Sigmoid colon (tissue), 7 donors: ENCODE data around the gene TTI1. TPM values are rescaled to one million over a fixed set of nuclear protein-coding genes. Genes with fewer than 3 reads are reported as not detected.

Experiments
- DNase-seq: peaks from one replicate; pipeline ENCODE4 v3.0.0-alpha.2; 2019
- H3K27ac ChIP-seq, 4 donors: fragments of 200-600 bp; sonication (generic); one replicate each; pipeline ENCODE4 v1.5.1; 2016 to 2019; ENCODE audit warnings: mild to moderate bottlenecking in 1 of 4
- H3K27me3 ChIP-seq, 3 donors: fragments of 200-600 bp; sonication (generic); one replicate each; pipeline ENCODE4 v1.5.1; 2019; ENCODE audit warnings: mild to moderate bottlenecking in 1 of 3
- H3K36me3 ChIP-seq, 4 donors: fragments of 200-600 bp; sonication (generic); one replicate each; pipeline ENCODE4 v1.5.1; 2016 to 2019
- H3K4me1 ChIP-seq, 4 donors: fragments of 200-600 bp; sonication (generic); one replicate each; pipeline ENCODE4 v1.5.1; 2017 to 2019
- H3K4me3 ChIP-seq, 4 donors: fragments of 200-600 bp; sonication (generic); one replicate each; pipeline ENCODE4 v1.5.1; 2017 to 2019; ENCODE audit warnings: mild to moderate bottlenecking in 2 of 4, moderate library complexity in 1 of 4
- H3K9me3 ChIP-seq, 4 donors: fragments of 200-600 bp in 3 of 4; sonication (generic) in 3 of 4; one replicate each; pipeline versions ENCODE4 v1.5.1 to v1.6.1; 2013 to 2019
- CTCF ChIP-seq, 4 experiments: fragments of 450-650 bp in 3 of 4; fragments of 200-600 bp in 1 of 4; IDR thresholded peaks; one replicate each; pipeline ENCODE4 v1.5.1; 2016 to 2019; ENCODE audit warnings: antibody characterized with exemption in 4 of 4, mild to moderate bottlenecking in 3 of 4, moderate library complexity in 2 of 4
- EP300 ChIP-seq, 4 donors: sonication (generic); formaldehyde crosslinking; IDR thresholded peaks; one replicate each; pipeline ENCODE4 v1.6.1; 2017; ENCODE audit warnings: antibody characterized with exemption in 4 of 4
- POLR2A ChIP-seq, 2 donors: fragments of 450-650 bp; IDR thresholded peaks; one replicate each; pipeline ENCODE4 v1.6.1; 2016; ENCODE audit warnings: antibody characterized with exemption in 2 of 2, mild to moderate bottlenecking in 2 of 2, moderate library complexity in 2 of 2
- POLR2AphosphoS5 ChIP-seq, 4 donors: sonication (generic); formaldehyde crosslinking; IDR thresholded peaks; one replicate each; pipeline ENCODE4 v1.6.1; 2017; ENCODE audit warnings: antibody characterized with exemption in 4 of 4
- WGBS, 2 donors: extraction: QIAGEN DNeasy Blood & Tissue Kit; methylation state at CpG; one replicate each; pipeline ENCODE4 v1.1.7; 2013; 5-methylcytosine and 5-hydroxymethylcytosine counted together
- intact Hi-C: fragments of 100-400 bp; cut with DNase I; formaldehyde crosslinking; loops from one replicate; pipeline ENCODE4 v1.15.1; 2023
- polyA plus RNA-seq, 3 donors: library from polyadenylated mRNA; stranded (reverse); fragments of 200-250 nt; gene quantifications; one replicate each; pipeline ENCODE4 v1.2.3, GENCODE V29; 2013
- total RNA-seq, 4 donors: library from RNA; depleted of rRNA; stranded (reverse); fragments of >200 nt; gene quantifications; one replicate each; pipeline ENCODE4 v1.1.0, GENCODE V29; 2016
- donor health status: healthy with polysubstance abuse.
- donor health status: Bipolar disorder and iron deficiency.
- donor health status: healthy.

The TTI1 gene
- total and polyA plus RNA-seq, 7 donors, result 2.4 to 11.7 (median 10.5) TPM

- Histone ChIP-seq H3K27me3 (no peaks in the 10 kb centered on the region), H3K4me3 (no peak overlapping the region), H3K9me3 (no peaks in the 10 kb centered on the region), H3K27ac (no peak overlapping the region), H3K4me1 (peaks cover 0 to 21% (median 17%) of the 10 kb centered on the region in 4 donors), H3K36me3 (peaks cover 0 to 32% (median 3%) of the 10 kb centered on the region in 4 donors)
- WGBS, 2 donors, result 88 to 93% methylated on average over 13 of the region's 13 CpGs
- intact Hi-C loops, result no loop called here
- no peak for DNase-seq
- TF ChIP-seq EP300 (IDR thresholded peaks at IDR 0.05), result no peak
- no peak for TF ChIP-seq CTCF (IDR thresholded peaks at IDR 0.05)
- TF ChIP-seq POLR2A (IDR thresholded peaks at IDR 0.05), result no peak
- no peak for TF ChIP-seq POLR2AphosphoS5 (IDR thresholded peaks at IDR 0.05)
Measured at GRCh38 chr20:37983286-37983685, 50.0 kb downstream of the TTI1 start.

- TF ChIP-seq POLR2AphosphoS5 (IDR thresholded peaks at IDR 0.05) (no peak), EP300 (IDR thresholded peaks at IDR 0.05) (no peak), CTCF (IDR thresholded peaks at IDR 0.05) (no peak), POLR2A (IDR thresholded peaks at IDR 0.05) (no peak)
- H3K4me3 ChIP-seq, result no peak overlapping the region
- DNase-seq, result no peak
- 97% methylated on average over 8 of the region's 8 CpGs for WGBS, 2 donors
- intact Hi-C loops, result no loop called here
- no peak overlapping the region for H3K27ac ChIP-seq
- no peaks in the 10 kb centered on the region for H3K9me3 ChIP-seq
- H3K36me3 ChIP-seq, result peaks cover 0 to 29% (median 3%) of the 10 kb centered on the region in 4 donors
- no peaks in the 10 kb centered on the region for H3K27me3 ChIP-seq
- peaks cover 0 to 8% (median 2%) of the 10 kb centered on the region in 4 donors for H3K4me1 ChIP-seq
Measured at GRCh38 chr20:37981568-37981967, 51.7 kb downstream of the TTI1 start.

- no peak overlapping the region for H3K4me3 ChIP-seq
- H3K27me3 ChIP-seq, result no peaks in the 10 kb centered on the region
- intact Hi-C loops, result no loop called here
- DNase-seq, result no peak
- no peaks in the 10 kb centered on the region for H3K9me3 ChIP-seq
- WGBS, 2 donors, result 96 to 97% methylated on average over 6 of the region's 6 CpGs
- H3K27ac ChIP-seq, result no peak overlapping the region
- peaks cover 0 to 29% (median 3%) of the 10 kb centered on the region in 4 donors for H3K36me3 ChIP-seq
- TF ChIP-seq POLR2AphosphoS5 (IDR thresholded peaks at IDR 0.05) (no peak), EP300 (IDR thresholded peaks at IDR 0.05) (no peak), POLR2A (IDR thresholded peaks at IDR 0.05) (no peak), CTCF (IDR thresholded peaks at IDR 0.05) (no peak)
- H3K4me1 ChIP-seq, result peaks cover 0 to under 1% (median 0%) of the 10 kb centered on the region in 4 donors
Measured at GRCh38 chr20:37980876-37981275, 52.4 kb downstream of the TTI1 start.

GRCh38 chr20:37980383-37980782, 52.9 kb downstream of the TTI1 start:
- no peak overlapping the region for H3K4me3 ChIP-seq
- no peak for TF ChIP-seq POLR2A (IDR thresholded peaks at IDR 0.05)
- TF ChIP-seq CTCF (IDR thresholded peaks at IDR 0.05), result no peak
- no peak for TF ChIP-seq EP300 (IDR thresholded peaks at IDR 0.05)
- no peak for TF ChIP-seq POLR2AphosphoS5 (IDR thresholded peaks at IDR 0.05)
- intact Hi-C loops, result no loop called here
- no peaks in the 10 kb centered on the region for H3K4me1 ChIP-seq
- DNase-seq, result no peak
- no peaks in the 10 kb centered on the region for H3K27me3 ChIP-seq
- H3K36me3 ChIP-seq, result peaks cover 0 to 29% (median 3%) of the 10 kb centered on the region in 4 donors
- WGBS, 2 donors, result 88 to 90% methylated on average over 8 of the region's 8 CpGs
- no peak overlapping the region for H3K27ac ChIP-seq
- no peaks in the 10 kb centered on the region for H3K9me3 ChIP-seq
